Osteoblast (primary cell): Measurements from ENCODE around the gene AFF1. TPM values are rescaled to one million over a fixed set of nuclear protein-coding genes. Genes with fewer than 3 reads are reported as not detected.
A peak's percentile ranks its signal among the peaks of the same experiment; 100 is the strongest.

Experiments used
- DNase-seq: peaks from one replicate; pipeline ENCODE4 v3.0.0; 2011; ENCODE audit warnings: low spot score, mixed read lengths; ENCODE audit not compliant: insufficient read length; ENCODE audit errors: missing footprints
- H2AFZ ChIP-seq: 2 replicates; pipeline ENCODE4 v1.6.0; 2011; ENCODE audit warnings: mild to moderate bottlenecking, low read length
- H3K27ac ChIP-seq: 2 replicates; pipeline ENCODE4 v1.5.1; 2011; ENCODE audit warnings: mild to moderate bottlenecking, low read depth, low read length, moderate library complexity
- H3K27me3 ChIP-seq: 2 replicates; pipeline ENCODE4 v1.6.0; 2012; ENCODE audit warnings: mild to moderate bottlenecking, control low read depth, inconsistent platforms, low read length, moderate library complexity; ENCODE audit not compliant: insufficient read depth
- H3K36me3 ChIP-seq: 2 replicates; pipeline ENCODE4 v1.5.1; 2011; ENCODE audit warnings: mild to moderate bottlenecking, low read length, control low read depth, moderate library complexity; ENCODE audit not compliant: insufficient read depth
- H3K4me1 ChIP-seq: 2 replicates; pipeline ENCODE4 v1.5.1; 2011; ENCODE audit warnings: mild to moderate bottlenecking, low read length, control low read depth, moderate library complexity; ENCODE audit not compliant: insufficient read depth
- H3K4me2 ChIP-seq: 2 replicates; pipeline ENCODE4 v1.6.0; 2011; ENCODE audit warnings: mild to moderate bottlenecking, low read length; ENCODE audit not compliant: insufficient read depth
- H3K4me3 ChIP-seq: fragments of 200-600 bp; sonication (generic); 3 replicates; pipeline ENCODE4 v1.5.1; 2012; ENCODE audit warnings: mild to moderate bottlenecking, low read length, inconsistent platforms; ENCODE audit not compliant: insufficient read depth
- H3K79me2 ChIP-seq: 2 replicates; pipeline ENCODE4 v1.6.0; 2012; ENCODE audit warnings: mild to moderate bottlenecking, low read length, control low read depth, inconsistent platforms; ENCODE audit not compliant: insufficient read depth
- H3K9me3 ChIP-seq: 2 replicates; pipeline ENCODE4 v1.5.1; 2011; ENCODE audit warnings: low read depth, low read length, control low read depth
- H4K20me1 ChIP-seq: 2 replicates; pipeline ENCODE4 v1.6.0; 2012; ENCODE audit warnings: mild to moderate bottlenecking, low read length, control low read depth; ENCODE audit not compliant: insufficient read depth
- CTCF ChIP-seq: IDR thresholded peaks from 2 replicates; pipeline ENCODE4 v1.5.1; 2011; ENCODE audit warnings: mild to moderate bottlenecking, low read depth, low read length, moderate library complexity; ENCODE audit errors: extremely low read depth
- total RNA-seq: library from RNA; depleted of rRNA; stranded (reverse); fragments of >200 nt; gene quantifications from 2 replicates; pipeline ENCODE4 v1.2.3, GENCODE V29; 2012

Gene AFF1
- total RNA-seq, 1 donor, result 19.5 TPM

- Histone ChIP-seq H3K79me2 (no peaks in the 10 kb centered on the region), H3K27ac (no peak overlapping the region), H3K4me1 (no peaks in the 10 kb centered on the region), H2AFZ (no peak overlapping the region), H3K27me3 (no peaks in the 10 kb centered on the region), H3K4me3 (no peak overlapping the region), H3K9me3 (no peaks in the 10 kb centered on the region), H4K20me1 (no peaks in the 10 kb centered on the region), H3K36me3 (no peaks in the 10 kb centered on the region), H3K4me2 (no peak overlapping the region)
- TF ChIP-seq CTCF, result no peak
- no peak for DNase-seq
Measured at GRCh38 chr4:86999136-86999643, 64.4 kb downstream of the AFF1 start.

- Histone ChIP-seq H3K79me2 (peaks cover 4% of the 10 kb centered on the region), H3K27me3 (no peaks in the 10 kb centered on the region), H3K4me3 (no peak overlapping the region), H2AFZ (no peak overlapping the region), H3K4me1 (peaks cover 8% of the 10 kb centered on the region), H3K9me3 (no peaks in the 10 kb centered on the region), H3K27ac (no peak overlapping the region), H3K4me2 (no peak overlapping the region), H3K36me3 (no peaks in the 10 kb centered on the region), H4K20me1 (no peaks in the 10 kb centered on the region)
- no peak for TF ChIP-seq CTCF
- no peak for DNase-seq
Measured at GRCh38 chr4:87002682-87003043, 67.9 kb downstream of the AFF1 start.

GRCh38 chr4:87003266-87003665 lies 68.5 kb downstream of the AFF1 start:
- Histone ChIP-seq H2AFZ (no peak overlapping the region), H3K27me3 (no peaks in the 10 kb centered on the region), H3K79me2 (peaks cover 10% of the 10 kb centered on the region), H3K4me1 (peaks cover 12% of the 10 kb centered on the region), H3K4me2 (no peak overlapping the region), H3K27ac (no peak overlapping the region), H4K20me1 (no peaks in the 10 kb centered on the region), H3K9me3 (no peaks in the 10 kb centered on the region), H3K36me3 (no peaks in the 10 kb centered on the region), H3K4me3 (no peak overlapping the region)
- DNase-seq, result no peak
- no peak for TF ChIP-seq CTCF

GRCh38 chr4:87005369-87005689 lies 70.5 kb downstream of the AFF1 start:
- H3K4me3 ChIP-seq, result no peak overlapping the region
- H4K20me1 ChIP-seq, result peaks cover 11% of the 10 kb centered on the region
- no peak for DNase-seq
- TF ChIP-seq CTCF, result no peak
- peak overlapping the region; percentile 98 for H3K4me2 ChIP-seq
- peaks cover 30% of the 10 kb centered on the region for H3K79me2 ChIP-seq
- no peaks in the 10 kb centered on the region for H3K36me3 ChIP-seq
- H3K27me3 ChIP-seq, result no peaks in the 10 kb centered on the region
- no peaks in the 10 kb centered on the region for H3K9me3 ChIP-seq
- no peak overlapping the region for H3K27ac ChIP-seq
- peaks cover 12% of the 10 kb centered on the region for H3K4me1 ChIP-seq
- no peak overlapping the region for H2AFZ ChIP-seq
